HG03159 (cell line): ENCODE results near the gene TSPEAR.
"Not testable (repeated sequence)": the region's sequence is repeated elsewhere in the genome, so short reads cannot be mapped to it uniquely, and the experiment has no call there.

ENCODE experiments used
- ATAC-seq: cut with Tn5 transposase; IDR thresholded peaks from one replicate; pipeline ENCODE4 v1.9.1; 2021; ENCODE audit warnings: mild to moderate bottlenecking, moderate library complexity; ENCODE audit not compliant: unreplicated experiment

TSPEAR gene

DNA sequence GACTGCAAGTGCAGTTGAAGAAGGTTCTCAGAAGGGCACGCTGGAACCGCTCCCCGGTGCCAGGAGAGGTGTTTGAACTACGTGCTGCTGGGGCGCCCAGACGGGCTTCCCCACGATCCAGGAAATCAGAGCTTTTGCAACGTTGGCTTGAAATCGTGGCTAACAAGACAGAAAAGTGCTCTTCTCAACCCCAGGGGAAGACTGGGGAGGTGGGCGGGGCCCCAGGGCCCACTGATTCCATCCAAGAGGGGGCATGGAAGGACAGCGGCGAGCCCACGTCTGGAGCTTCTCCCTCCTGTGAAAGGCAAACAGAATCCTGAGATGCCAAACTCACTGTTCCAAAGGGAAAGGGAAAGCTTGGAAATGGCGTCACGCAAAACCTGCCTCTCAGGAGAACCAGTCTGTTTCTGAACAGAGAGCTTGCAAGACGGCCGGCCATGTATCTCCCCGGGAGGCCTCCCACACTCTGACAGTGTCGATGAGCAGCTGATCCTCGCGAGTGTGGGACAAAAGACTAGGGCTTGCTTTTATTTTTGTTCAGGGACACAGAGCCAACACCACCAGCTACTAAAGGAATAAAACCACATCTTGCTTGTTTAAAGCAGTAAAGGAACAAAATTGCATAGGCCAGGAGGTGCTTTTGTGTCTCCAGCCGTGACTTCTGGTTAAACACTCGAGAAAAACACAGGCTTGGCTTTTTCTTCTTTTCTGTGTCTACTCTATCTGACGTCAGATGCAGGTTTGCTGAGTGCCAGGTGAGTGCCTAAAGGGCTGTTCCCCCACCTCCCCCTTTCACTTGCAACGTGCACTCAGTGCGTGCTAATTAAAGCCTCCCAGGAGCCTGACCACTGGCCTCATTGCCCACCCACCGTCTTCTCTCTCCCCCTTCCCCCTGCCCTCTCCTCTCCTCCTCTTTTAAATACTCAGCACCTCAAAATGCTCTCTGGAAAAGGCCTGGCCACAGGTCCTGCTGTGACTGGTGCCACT, 214.5 kb downstream of the TSPEAR start:
- no peak for ATAC-seq

DNA sequence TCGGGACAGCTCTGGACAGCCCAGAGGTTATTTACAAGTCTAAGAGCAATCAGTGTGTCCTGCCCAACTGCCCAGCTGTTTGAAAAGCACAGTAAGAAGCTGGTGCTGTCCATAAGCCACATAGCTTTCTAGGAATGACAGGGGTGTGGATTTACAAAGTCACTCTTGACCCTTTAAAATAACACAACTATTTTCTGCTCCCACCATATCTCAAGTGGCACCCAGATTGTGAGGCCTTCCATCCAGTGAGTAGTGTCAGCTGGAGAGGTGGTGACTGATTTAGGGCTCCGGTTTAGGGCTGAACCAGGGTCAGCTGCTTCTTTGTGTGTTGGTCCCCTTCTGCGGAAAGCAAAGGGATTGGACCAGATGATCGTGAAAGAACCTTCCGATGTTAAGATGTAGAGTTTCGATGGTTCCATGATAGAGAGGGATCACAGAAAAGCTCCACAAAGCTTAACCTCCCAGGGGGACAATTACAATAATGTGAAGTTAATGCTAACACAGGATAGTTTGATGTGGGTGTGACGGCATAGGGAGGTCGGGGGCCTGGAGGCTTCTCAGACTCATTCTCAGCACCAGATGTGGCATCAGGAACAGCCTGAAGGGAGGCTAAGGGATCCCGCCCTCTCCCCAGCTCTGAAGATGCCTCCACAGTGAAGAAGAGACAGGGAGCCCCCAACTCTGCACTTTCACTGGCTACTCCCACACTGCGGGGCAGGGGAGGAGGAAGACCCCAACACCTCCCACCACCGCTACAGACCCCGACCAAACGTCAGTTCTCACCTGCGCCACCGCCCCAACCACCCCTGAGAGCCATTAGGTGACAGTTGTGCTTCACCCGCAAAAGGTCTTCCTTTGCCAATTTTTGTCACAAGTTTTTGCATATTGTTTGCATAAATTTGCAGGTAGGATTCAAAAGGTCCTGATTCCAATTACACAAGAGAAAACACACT, 215.5 kb downstream of the TSPEAR start:
- no peak for ATAC-seq

DNA sequence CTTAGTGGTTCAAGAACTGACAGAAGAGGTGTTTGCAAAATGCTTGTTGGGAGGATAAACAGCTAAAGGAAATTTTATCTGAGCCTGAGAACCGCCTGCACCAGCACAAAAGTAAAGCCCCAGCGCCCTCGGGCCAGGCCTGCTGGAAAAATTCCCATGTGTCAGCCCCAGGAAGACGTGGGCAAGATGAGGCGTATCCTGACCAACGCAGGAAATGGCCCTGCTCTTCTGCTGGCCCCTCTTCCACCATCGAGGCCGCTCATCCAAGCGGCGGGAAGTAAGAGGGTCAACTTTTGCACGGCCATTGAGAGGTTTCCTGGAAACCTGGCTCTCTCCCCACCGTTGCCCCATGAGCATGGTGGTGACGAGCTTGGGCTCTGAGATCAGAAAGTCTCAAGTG, 216.4 kb downstream of the TSPEAR start:
- no peak for ATAC-seq

DNA sequence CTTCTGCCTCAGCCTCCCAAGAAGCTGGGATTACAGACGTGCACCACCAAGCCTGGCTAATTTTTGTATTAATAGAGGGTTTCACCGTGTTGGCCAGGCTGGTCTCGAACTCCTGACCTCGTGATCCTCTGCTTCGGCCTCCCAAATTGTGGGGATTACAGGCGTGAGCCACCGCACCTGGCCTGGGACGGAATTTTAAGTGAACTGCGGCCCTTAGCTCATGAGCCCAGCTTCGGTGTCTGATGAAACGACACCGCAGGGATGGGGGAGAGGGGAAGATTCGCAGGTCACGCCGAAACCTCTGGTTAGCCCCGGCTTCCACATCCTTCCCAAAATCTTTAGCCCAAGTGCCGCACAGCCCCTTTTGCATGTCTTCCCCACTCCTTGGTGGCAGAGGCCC, 217.0 kb downstream of the TSPEAR start:
- ATAC-seq: no peak

DNA sequence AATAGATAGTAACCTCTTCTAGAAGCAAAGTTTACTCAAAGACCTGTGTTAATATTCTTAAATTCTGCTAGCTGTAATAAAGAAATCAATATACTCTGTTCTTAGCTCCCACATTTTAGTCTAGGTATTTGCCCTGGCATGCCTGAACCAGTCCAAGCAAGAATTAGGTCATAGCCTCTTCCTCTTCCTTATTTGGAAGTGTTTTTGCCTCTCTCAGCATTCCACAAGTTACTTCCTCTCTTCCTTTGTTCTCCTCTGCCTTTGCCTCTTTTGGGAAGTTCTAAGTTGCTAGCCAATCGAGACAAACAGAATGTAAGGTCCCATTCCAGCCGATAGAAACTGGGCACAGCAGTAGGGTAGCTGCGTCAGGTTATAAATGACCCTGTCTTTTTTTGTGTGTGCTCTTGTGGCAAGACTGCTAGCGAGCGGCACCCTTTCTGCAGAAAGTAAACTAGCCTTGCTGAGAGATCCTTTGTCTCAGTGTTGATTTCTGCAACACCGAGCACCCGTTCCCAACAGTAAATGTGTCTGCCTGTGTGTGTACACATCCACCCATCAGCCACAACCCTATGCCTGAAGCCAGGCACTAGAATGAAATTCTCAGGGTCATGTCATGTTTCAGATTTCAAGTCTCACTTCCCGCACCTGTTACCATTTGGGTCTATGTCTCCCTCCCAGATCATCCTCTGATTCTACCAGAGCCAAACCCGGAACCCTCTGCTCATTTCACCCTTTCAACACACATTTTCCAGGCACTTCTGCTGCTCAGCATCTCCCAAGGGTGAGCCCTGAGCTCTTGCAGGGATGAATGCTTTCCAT, 218.6 kb downstream of the TSPEAR start:
- ATAC-seq: no peak

DNA sequence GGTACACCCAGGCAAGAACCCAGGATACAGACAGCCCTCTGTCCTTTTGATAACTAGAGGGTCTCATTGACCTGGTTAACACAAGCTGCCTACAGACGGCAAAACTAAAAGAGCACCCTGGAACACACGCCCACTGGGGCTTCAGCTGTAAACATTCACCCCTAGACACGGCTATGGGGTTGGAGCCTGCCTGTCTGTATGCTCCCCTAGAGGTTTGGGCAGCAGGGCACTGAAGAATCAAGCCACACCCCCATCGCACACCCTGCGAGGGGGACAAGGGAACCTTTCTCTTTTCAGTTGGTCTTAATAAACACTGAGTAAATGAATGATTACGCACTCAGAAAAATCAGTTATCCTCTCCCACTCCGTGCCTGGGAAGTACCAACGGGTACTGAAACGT, 220.6 kb downstream of the TSPEAR start:
- ATAC-seq: no peak

DNA sequence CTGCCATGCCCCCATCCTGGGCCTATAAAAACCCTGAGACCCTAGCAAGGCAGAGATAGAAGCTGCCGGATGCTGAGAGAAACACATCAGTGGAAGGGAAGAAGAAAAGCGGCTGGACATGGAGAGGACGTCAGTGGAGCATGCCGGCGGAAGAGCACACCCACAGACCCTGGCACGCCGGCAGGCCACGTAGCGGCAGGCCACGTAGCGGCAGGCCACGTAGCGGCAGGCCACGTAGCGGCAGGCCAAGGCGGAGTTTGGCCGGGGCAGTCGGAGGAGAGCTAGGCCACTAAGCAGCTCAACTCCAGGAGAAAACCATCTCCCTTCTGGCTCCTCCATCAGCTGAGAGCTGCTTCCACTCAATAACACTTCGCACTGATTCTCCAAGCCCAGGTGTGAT, 221.0 kb downstream of the TSPEAR start:
- no peak for ATAC-seq

DNA sequence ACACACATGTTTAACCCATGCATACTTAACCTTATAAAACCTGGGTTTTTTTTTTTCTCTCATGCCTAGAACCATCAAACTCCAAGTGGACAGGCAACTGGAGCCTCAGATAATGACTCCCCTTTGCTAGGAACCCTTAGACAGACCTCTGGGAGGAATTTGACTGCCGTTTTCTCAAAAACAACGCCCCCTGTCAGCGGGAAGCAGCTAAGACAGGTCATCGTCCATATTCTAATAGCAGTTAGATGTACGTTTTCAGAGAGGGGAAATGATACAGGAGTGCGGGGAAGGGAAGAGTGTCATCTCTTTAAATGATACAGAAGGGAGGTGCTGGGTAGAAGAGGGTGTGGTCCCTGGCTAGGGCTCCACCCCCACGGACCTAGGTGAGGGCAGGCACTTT, 221.4 kb downstream of the TSPEAR start:
- no peak for ATAC-seq

DNA sequence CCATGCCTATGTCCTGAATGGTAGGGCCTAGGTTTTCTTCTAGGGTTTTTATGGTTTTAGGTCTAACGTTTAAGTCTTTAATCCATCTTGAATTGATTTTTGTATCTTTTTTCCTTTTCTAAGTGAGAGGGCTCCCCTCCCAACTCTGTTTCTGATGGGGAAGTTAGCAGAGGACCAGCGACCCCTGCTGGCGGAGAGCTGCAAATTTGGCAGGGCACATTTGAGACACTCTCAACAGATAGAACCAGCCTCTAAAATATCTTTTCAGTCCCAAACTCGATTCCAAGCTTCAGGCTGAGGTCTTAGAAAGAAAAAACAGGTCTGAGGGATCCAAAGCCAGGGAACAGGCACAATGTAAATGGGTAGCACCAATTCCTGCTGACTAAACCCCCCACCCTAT, 223.5 kb downstream of the TSPEAR start:
- no peak for ATAC-seq

DNA sequence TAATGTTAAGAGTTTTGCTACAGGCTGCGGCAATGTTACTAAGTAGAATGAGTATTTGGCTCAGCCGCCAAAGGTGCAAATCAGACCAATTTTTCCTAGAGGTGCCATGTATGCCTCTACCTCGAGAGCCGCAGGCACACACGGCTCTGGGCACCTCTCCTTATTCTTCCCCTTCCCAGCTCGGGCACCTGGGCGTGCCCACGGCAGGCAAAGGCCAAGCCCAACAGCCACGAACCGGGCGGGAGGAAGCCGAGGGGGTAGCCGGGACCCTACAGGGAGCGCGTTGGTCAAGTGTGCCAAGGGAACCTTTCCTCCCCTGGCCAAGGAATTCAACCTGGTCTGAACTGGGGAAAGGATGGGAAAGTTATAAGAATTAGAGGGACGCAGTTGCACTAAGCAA, 225.1 kb downstream of the TSPEAR start:
- ATAC-seq: no peak

DNA sequence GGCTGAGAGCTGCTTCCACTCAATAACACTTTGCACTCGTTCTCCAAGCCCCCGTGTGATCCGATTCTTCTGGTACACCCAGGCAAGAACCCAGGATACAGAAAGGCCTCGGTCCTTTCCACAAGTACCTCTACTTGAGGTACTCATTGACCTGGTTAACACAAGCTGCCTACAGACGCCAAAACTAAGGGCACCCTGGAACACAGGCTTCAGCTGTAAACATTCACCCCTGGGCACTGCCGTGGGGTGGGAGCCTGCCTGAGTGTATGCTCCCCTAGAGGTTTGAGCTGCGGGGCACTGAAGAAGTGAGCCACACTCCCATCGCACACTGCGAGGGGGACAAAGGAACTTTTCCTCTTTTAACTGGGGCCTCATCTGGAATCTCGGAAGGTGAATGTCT, 225.6 kb downstream of the TSPEAR start:
- ATAC-seq: no peak

DNA sequence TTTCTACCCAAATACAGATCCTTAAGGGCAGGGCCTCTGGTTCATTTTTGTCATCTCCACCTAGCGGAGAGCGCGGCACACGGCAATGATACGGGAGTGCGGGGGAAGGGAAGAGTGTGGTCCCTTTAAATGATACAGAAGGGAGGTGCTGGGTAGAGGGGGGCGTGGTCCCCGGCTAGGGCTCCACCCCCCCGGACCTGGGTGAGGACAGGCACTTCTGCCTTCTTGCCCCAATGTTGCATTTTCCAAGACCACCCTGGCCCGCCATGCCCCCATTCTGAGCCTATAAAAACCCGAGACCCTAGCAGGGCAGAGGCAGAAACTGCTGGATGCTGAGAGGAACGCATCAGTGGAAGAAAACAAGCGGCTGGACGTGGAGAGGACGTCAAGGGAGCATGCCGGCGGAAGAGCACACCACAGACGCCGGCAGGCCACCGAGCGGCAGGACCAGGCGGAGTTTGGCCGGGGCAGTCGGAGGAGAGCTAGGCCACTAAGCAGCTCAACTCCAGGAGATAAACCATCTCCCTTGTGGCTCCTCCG, 226.0 kb downstream of the TSPEAR start:
- ATAC-seq: no peak

DNA sequence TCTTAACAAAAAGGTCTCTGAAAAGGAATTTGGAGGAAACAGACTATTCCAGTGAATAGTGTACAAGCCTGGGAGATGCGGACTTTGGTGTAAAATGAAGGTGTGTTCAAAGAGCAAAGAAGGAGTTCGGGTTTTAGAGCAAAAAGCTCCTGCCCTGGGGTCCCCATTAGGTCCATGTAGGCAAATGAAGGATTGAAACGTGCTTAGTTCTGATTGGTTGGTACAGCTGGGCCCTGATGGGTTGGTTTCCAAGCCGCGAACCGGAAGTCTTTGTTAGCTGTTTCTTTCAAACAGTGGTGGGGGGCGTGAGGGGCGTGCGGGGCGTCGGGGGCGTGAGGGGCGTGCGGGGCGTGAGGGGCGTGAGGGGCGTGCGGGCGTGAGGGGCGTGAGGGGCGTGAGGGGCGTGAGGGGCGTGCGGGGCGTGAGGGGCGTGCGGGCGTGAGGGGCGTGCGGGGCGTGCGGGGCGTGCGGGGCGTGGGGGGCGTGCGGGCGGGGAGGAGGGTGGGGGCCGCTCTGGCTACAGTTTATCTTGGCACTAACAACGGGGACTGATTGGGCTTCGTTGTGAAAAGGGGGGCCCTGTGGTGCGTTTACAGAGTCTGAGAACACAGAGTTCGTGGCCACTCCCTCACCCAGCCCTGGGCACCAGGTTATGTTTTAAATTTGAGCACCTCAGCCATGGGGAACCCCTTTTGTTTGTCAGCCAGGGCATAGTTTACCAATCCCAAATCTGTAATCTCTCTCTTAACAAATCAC, 226.7 kb downstream of the TSPEAR start:
- no peak for ATAC-seq

DNA sequence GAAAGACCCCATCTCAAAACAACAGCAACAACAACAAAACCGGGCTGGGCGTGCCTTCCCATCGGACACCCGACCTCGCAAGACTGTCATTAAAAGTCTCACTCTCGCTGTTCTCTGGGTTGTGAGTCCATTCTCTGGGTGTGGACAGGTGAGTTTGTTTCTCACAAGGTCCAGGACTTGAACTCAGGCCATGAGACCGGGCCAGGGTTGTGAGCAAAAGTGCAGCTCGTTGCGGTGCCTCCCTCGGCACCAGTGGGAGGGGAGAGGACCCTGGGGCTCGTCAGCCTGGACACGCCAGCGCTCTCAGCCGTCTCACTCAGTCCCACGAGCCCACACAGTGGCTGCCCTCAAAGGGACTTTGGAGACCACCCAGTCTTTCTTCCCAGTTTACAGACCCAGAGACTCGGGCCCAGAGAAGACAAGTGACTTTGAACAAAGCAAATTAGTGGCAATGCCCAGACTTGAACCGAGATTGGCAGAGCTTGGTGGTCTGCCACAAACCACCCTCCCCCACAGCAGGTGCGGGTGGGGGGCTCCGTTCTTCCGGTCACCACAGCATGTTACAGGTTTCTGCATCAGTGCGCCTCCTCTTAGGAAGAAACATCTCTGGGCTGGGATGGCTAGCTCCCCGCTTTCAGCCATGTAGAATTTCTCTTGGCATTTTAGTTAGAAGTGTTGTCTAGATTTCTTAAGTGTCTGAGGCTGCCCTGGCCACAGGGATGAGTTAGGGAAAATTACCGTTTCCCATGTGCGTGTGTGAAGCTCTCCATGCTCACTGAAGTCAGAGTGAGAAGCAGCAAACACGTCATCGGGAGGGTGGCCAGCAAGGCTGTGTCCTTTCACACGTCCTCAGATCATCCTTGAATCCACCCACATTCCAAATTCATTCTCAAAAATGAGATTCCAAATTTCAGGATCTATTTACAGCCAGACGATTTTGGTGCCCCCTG, 227.8 kb downstream of the TSPEAR start:
- no peak for ATAC-seq

DNA sequence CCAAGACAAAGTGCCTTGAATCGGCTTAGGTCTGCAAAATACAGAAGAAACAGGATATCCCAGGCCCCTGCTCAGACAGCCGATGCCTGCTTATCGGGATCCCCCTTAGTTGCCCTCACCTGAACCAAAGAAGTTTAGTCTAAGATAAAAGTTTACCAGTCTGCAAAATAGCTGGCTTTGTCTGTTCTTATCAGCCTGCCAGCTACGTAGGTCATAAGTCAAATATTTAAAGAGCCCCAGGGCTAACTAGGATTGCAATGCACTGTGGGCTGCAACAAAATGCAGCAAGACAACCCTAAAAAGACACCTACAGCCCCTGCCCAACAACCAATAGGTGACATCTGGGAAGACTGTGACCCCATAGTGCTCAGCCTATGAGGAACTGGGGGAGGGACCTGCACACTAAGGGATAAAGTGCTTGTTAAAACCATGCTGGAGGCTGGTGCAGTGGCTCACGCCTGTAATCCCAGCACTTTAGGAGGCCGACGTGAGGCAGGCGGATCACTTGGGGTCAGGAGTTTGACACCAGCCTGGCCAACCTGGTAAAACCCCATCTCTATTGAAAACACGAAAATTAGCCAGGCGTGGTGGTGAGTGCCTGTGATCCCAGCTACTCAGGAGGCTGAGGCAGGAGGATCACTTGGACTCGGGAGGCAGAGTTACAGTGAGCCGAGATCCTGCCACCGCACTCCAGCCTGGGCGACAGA, 228.6 kb downstream of the TSPEAR start:
- ATAC-seq: no peak

DNA sequence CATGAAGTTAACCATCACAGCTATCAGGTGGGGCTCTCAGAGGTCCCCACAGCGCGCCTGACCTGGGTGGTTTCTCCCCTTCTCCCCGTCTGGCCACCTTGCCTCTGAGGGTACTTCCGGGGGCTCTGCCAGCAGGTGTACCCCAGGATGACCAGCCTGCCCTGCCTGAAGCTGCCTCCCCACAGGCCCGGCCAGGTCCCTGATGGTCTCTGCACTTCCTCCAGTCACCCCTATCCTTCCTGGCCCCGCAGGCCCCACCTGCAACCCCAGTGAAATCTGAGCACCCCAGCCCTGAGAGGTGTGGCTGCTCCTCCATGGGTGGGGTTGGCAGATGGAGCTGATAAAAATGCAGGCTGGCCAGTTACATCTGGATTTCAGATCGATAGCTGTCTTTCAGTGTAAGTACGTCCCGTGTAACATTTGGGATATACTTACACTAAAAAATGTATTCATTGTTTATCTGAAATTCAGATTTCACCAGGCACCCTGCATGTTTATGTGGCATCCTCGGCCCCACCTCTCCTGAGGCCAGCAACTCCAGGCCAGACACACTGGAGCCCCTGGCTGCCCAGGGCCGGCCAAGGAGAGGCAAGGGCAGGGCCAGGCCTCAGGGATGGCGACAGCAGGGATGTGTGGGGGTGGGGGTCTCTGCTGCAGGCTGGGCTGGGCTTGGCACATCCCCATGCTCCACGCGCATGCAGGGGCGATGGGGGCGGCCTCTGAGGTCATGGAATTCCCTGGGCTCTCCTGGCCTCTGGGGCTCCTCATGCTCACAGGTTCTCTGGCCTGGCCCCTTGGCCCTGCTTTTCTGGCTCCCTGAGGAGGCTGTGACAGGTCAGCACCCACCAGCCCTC, 230.9 kb downstream of the TSPEAR start:
- ATAC-seq: no peak

DNA sequence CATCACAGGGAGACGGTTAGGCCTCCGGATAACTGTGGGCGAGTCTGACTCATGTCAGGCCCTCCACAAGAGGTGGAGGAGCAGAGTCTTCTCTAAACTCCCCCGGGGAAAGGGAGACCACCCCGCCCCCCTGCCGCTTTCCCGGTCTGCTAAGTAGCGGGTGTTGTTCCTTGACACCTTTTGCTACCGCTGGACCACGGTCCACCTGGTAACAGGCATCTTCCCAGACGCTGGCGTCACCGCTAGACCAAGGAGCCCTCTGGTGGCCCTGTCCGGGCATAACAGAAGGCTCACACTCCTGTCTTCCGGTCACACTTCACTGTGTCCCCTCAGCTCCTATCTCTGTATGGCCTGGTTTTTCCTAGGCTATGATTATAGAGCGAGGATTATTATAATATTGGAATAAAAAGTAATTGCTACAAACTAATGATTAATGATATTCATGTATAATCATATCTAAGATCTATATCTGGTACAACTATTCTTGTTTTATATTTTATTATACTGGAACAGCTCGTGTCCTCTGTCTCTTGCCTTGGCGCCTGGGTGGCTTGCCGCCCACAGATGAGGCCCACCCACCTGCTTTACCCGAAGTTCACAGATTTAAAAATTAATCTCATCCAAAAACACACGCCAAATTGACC, 231.7 kb downstream of the TSPEAR start:
- ATAC-seq: not testable (repeated sequence)
